ENCODE measurements around the gene IZUMO4.

DNA sequence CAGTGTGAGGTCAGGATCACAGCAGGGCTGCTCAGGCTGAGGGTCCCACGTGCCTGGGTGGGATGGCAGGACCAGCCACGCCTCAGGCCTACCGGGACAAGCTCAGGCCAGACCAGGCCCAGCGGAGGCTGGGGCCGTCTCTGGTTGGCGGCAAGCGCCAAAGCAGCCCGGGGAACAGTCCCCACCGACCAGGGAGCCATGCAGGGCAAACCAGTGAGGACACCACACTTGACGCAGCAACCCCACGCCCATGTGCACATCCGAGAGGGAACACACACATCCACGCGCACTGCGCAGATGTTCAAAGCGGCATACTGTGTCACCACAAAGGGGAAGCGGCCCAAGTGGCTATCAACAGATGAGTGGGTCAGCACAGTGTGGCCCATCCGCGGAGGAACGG, 15.2 kb downstream of the IZUMO4 start:
- no peak for TF ChIP-seq FOXK2 (IDR thresholded peaks at IDR 0.05)
- no peak for TF ChIP-seq BHLHE40 (IDR thresholded peaks at IDR 0.05; ENCODE audit: borderline replicate concordance)
- TF ChIP-seq SUZ12 (IDR thresholded peaks at IDR 0.05), result no peak
- no peak for TF ChIP-seq TARDBP (IDR thresholded peaks at IDR 0.05)
- no peak for TF ChIP-seq ELF4 (IDR thresholded peaks at IDR 0.05)
- TF ChIP-seq, protein P1, sequence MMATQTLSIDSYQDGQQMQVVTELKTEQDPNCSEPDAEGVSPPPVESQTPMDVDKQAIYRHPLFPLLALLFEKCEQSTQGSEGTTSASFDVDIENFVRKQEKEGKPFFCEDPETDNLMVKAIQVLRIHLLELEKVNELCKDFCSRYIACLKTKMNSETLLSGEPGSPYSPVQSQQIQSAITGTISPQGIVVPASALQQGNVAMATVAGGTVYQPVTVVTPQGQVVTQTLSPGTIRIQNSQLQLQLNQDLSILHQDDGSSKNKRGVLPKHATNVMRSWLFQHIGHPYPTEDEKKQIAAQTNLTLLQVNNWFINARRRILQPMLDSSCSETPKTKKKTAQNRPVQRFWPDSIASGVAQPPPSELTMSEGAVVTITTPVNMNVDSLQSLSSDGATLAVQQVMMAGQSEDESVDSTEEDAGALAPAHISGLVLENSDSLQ (IDR thresholded peaks at IDR 0.05), result no peak
- no peak for TF ChIP-seq SP1 (IDR thresholded peaks at IDR 0.05)
- no peak for TF ChIP-seq FOXM1 (IDR thresholded peaks at IDR 0.05; ENCODE audit: borderline replicate concordance)
- no peak for TF ChIP-seq ZNF384 (IDR thresholded peaks at IDR 0.05)
- no peak for TF ChIP-seq NFRKB (IDR thresholded peaks at IDR 0.05)
- no peak for TF ChIP-seq LEF1 (IDR thresholded peaks at IDR 0.05; ENCODE audit: borderline replicate concordance)
- TF ChIP-seq CTBP1 (IDR thresholded peaks at IDR 0.05; ENCODE audit: borderline replicate concordance), result no peak
- TF ChIP-seq FOXA1 (IDR thresholded peaks at IDR 0.05), result no peak
- no peak for TF ChIP-seq L3MBTL2 (conservative IDR thresholded peaks at IDR 0.05)
